NOMO-1 treated with dmso at 0.1 percent for 144 hours (cell line): ENCODE data around the gene NAPA.
"Not testable (repeated sequence)": the region's sequence is repeated elsewhere in the genome, so short reads cannot be mapped to it uniquely, and the experiment has no call there.

Experiments
- DNase-seq: peaks from one replicate; lab custom pipeline; 2025; ENCODE audit not compliant: unreplicated experiment; lab: John Stamatoyannopoulos, UW

NAPA gene

DNA sequence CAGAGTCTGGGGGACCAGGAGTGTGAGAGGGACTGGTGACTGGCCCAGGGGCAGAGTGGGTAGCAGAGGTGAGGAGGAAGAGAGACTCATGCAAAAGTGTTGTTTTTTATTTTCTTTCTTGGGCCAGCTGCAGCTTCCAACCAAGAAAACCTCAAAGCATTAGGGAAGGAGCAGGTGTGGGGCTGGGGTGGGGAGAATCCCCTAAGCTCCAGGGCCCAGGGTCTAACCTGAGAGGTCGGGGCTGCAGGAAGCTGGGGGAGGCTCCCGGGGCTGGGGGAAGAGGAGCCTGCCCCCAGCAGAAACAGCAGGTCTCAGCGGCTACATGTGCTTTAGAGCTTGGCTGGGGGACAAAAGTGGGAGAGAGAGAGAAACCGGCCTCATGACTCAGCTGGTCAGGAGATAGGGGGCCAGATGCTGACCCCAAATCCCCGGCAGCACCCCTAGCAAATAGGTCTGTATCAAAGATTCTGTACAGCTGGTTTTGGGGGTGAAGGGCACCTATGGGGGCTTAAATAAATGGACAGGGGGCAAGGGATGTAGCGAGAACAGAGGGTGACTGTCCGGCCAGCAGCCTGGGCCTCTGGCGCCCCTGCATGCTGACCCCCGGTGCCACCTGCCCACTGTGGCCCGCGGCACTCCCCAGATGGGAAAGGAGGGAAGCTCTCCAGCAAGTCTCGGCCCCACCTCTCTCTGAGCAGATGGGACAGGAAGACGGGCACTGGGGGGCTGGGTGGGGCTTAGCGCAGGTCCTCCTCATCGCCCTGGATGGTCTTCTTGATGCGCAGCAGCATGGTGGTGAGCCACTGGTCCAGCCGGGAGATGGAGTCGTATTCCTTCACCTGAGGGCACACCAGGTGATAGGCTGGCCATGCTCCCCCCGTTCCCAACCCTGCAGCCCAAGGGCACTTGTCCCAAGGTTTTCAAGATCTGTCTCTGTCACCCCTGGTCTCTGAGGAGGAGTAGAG is 27.0 kb downstream of the NAPA start:
- DNase-seq = no peak

DNA sequence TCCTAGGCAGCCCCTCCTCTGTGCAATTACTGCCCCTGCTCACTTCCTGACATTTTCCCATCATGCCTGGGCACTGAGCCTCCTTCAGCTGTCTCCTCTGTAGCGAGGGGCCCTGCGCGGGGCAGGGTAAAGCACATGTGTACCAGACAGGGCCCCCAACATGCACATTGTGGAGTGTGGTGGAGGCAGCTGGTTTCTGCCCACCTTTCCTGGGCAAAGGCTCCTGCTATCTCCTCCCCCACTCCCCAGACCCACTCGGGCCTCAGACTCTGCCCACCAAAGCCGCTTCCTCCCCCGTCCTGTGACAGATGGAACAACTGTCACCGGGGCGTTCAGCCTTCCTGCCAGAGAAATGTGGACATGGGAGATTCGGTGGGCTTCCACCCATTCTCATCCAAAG is 28.0 kb downstream of the NAPA start:
- no peak for DNase-seq

DNA sequence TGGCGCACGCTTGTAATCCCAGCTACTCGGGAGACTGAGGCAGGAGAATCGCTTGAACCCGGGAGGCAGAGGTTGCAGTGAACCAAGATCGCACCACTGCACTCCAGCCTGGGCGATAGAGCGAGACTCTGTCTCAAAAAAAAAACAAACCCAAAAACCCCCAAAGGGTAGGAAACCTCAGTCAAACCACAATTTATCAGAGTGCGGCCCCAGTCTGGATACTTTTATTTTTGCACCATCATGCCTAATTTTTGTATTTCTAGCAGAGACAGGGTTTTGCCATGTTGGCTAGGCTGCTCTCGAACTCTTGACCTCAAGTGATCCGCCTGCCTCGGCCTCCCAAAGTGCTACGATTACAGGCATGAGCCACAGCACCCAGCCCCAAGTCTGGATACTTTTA is 28.6 kb downstream of the NAPA start:
- DNase-seq = not testable (repeated sequence)

DNA sequence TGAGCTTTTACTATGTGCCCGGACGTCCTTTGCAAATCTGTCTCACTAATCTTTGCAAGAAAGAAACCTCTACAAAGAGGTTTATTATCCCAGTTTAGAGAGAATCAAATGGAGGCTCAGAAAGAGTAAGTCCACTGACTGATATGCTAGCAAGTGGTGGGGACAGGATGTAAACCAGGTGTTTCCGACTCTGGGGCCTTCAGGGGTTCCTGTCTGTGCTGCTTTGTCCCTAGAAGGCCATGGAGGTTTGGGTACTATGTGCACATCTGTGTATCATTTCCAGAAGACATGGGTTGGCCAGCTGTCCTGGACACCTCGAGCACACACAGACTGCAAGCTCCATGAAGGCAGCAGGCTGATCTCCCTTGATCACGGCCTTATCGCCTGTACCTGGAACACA is 29.7 kb downstream of the NAPA start:
- no peak for DNase-seq

DNA sequence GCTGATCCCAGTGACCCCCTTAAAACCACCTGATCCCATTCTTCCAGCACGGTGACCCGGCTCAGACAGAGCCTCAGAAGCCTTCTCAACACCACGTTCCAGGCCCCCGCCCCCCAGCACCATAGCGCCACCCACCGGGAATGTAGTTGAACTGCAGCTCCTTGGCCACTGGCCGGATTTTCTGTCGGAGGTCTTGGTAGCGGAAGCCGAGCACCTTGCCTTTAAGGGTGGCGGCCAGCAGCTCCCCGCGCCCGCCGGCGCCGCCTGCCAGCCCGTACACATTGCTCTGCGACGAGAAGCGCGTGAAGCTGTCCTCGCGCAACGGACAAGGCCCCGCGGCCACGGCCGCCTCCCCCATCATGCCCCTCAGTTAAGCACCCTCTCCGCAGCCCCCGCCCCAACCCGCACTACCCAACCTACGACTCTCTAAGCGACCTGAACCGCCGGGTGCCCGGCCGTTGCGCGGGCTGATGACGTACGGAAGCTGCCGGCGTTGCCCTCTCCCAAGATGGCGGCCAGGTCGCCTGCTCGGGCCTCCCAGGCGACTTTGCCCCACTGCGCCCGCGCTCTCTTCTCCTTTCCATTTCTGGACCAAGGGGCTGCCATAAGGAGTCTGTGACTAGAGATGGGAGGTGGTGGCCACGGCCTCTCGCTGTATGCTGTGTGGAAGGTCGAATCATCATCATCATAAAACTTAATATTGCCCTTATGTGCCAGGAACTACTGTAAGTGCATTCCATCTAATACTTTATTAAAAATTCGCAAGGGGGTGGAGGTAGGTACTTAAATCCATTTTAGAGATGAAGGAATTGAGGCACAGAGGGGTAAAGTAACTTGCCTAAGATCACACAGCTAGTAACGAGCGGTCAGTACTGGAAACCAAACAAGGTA is 30.8 kb downstream of the NAPA start, which contains the start of gene KPTN:
Gene KPTN (minus strand): TSS at position 420 of the 891 bp plus-strand sequence. CDS start 59 bp downstream, at position 361.
- DNase-seq = peak; percentile 89

DNA sequence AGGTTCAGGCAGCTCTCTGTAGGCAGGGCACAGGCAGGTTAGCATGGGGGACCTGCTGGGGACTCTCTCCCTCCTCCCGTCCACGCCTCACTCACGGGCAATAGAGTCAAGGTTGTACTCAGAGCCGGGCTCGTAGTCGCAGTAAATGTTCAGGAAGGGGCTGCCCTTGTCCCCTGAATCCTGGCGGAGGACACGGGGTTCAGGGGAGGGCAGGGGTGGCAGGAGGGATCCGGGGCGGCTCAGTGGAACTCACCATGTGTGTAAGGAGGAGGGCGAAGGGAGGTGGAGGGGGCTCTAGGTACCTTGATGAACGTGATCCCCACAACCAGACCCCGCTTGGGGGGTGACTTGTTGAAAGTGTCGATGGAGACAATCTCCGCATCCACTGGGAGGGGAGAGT is 31.7 kb downstream of the NAPA start:
- DNase-seq = no peak

DNA sequence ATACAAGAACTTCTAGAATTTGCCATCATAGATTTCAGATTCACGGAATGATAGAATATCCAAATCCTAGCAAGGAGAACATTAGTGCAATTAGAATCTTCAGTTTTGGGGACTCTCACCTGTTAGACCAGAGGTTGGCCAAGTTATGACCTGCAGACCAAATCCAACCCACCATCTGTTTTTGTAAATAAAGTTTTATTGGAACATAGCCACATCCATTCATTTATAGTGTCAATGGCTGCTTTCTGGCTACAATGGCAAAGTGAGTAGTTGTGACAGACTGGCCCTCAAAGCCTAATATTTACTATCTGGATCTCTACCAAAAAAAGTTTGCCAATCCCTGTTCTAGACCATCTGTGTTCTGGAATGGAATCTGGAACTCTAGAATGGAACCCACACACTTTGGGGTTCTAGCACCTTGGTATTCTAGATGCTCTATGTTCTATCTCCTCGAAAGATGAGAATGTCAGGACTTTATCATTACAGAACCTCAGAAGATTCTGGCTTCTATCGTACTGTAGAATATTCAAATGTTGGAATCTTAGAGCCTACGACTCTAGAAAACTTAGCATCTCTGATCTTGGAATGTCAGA is 33.3 kb downstream of the NAPA start:
- DNase-seq = no peak

DNA sequence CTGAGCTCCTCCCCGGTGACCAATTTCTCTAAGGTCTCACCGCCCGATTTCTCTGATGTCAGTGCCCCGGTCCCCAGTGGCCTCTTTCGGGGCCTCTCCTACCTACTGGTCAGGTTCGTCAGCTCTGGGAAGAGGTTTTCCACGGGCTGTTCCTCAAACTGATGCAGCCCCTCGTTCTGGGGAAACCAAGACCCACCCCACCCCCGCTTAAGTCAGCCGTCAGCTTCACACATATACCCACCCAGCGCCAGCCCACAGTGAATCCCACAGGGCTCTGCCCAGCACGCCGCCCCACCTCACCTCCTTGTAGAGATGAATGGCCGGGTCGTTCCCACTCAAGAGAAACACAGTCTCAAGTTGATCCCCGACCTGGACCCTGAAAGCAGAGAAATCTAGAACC is 34.2 kb downstream of the NAPA start:
- no peak for DNase-seq

DNA sequence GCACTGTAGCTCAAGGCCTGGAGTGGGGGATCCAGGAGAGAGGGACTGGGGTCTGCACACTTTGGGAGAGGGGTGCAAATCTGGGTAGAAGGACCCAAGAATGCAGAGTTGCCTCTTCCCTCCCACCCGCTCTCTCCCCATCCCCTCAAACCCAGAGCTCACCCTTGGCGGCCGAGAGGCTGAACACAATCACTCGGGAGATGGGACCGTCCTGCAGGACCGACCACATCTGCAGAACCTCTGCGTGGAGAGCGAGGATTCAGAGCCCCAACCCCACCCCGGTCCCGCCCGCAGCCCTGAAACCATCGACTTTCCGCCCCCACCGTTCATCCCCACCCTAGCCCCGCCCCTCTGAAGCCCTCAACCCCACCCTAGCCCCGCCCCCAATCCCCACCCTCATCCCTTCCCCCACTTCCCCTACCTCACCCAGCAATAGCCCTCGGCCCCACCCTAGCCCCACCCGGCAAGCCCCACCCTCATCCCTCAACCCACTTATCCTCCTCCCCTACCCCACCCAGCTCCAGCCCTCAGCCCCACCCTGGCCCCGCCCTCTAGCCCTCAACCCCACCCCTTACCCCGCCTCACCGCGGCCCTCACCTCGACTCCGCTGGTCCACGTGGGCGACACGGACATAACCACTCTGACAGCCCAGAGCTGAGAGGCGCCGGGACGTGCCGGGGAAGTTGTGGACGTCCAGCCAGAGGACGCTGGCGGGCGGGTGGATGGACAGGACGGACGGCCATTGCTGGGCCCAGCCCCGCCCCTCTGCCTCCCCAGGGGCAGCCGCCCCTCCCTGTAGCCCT is 35.0 kb downstream of the NAPA start:
- DNase-seq = no peak

DNA sequence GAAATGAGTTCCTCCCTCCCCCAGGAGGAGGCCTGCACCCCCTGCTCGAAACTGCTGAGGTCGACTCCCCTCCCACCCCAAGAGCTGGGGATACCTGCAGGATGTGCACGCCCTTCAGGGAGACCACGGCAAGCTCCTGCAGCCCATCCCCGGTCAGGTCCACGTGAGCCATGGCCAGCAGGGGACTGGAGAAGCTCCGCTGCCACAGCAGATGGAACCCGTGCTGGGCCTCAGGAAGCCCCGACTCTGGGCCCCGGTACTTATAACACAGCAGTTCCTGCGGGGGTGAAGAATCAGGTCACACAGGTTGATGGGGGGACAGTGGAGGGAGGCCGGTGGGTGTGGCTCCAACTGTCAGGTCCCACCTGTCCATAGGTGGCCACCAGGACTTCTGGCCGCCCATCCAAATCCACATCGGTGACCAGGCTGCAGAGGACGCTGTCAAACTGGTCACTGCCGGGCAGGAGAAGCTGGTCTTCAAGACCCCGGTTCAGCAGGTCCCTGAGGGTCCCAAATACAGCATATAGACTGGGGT is 38.4 kb downstream of the NAPA start:
- DNase-seq = no peak

DNA sequence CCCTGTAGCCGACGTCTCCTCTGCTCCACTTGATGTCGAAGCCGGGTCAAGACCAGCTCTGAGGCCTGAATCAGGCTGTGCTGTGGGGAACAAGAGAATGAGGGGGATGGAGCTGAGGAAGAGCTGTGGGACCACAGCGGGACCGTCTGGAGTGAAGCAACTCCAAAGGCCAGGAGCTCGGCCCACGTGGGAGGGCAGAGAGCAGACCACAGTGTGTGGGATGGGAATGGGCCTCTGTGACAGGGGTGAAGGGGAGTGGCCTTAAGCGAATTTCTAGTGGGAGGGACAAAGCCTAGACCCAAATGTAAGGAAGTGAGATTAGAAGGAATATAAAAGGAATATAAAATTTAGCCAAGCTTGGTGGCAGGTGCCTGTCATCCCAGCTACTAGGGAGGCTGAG is 39.4 kb downstream of the NAPA start:
- DNase-seq = no peak

DNA sequence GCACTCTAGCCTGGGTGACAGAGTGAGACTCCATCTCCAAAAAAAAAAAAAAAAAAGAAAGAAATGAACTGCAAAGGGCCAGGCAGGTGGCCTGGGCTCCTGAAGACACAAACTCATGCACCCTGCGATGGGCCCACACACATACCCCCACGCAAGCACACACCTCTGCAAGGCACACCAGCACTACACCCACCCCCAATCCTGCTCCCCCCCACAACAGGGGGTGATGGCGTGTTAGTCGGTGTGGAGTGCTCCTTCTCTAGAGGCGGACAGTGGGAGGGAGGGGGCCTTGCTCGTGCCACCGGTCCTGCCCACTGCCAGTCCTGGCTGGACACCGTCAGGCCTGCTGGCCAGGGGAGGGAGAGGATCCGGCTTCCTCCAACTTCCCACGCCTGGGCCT is 41.5 kb downstream of the NAPA start:
- no peak for DNase-seq

DNA sequence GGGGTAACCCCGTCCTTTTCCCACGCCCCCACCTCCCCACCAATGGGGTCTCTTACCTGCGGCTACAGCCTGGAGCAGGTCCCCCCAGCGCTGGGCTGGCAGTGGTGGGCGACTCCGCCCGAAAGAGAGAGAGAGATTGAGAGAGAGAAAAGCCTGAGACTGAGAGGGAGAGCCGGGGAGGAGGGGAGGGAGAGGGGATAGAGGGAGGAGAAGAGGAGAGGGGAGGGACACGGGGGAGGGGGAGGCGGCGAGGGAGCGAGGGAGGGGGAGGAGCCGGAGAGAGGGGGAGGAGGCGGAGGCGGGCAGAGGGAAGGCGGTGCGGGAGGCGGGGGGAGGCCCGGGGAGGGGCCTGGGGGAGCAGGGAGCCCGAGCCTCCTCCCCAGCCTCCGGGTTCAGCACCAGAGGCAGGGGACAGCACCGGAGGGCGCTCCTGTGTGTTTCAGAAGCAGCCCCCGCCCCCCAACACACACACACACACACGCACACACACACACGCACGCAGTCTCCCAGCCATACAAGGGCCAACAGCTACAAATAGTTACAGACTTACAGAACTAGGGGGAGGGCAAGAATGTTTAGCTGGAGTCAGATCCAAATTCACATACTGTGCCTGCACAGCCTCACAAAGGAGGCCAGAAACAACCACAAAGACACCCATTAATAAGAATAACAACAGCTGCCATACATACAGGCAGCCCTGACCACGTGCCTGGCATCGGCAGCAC is 43.0 kb downstream of the NAPA start, which contains the start of gene SLC8A2:
Gene SLC8A2 (minus strand): TSS at position 161 of the 725 bp plus-strand sequence. CDS start 5,490 bp downstream, outside the sequence.
- no peak for DNase-seq

DNA sequence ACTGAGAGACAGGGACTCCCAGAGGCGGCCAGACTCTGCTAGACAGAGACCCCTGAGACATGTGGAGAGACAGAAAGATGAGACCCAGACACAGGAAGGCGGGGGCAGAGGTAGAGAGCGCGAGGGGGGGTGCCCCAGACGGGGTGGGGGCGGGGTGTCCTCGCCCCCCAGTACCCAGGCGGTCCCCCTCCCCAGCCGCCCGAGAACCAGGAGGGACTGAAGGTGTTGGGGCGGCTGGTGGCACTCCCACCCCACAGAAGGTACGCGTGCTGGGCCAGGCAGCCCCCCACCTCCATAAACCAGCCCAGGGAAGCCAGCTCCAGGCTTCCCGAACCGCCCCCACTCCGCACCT is 43.5 kb downstream of the NAPA start:
- DNase-seq = no peak

DNA sequence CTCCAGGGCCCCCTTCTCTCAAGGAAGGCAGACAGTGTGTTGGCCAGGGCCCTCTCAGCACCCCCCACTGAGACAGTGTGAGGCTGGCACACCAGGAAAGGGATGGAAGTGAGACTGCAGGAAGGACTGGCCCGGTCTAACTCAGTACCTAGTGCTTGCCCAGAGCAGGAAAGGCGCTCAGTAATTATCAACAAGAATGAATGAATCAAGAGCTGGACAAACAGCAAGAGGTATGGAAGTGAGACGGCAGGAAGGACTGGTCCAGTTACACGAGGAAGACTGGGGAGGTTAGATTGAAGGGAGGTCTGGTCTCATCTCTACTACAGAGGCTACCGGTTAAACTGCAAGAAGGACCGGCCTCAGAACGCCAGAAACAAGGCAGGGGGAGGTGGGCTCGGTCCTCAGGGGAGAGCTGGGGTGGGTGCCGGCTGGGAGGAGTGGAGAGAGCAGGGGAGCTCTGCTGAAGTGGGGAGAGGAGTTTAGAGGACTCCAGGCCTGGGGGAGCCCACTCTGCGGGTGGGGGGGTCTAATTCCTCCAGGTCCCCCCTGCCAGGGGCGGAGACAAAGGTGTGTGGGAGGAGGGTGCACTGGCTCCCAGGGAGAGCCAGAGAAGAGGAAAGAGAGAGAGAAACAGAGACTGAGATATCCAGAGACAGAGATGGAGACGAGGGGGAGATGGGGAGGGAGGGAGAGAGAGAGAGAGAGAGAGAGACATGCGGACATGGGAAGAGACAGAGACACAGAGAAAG is 44.2 kb downstream of the NAPA start:
- DNase-seq = no peak

DNA sequence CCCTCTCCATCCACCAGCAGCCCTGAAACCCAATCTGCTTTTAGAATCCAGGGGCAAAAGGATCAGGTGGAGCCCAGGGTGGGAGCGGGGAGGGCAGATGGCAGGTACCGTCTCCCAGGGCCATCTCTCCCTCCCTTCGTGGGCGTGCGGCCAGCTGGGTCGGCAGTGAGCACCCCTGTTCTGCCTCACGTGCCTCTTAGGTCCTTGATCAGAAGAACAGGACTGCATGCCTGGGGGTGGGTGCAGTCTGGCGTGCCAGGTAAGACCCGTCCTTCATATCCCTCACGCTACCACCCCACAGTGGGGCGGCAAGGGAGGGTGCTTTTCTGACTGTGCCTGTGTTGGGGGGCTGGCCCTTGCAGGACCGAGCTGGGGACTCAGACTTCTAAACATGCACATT is 45.1 kb downstream of the NAPA start:
- DNase-seq = no peak

DNA sequence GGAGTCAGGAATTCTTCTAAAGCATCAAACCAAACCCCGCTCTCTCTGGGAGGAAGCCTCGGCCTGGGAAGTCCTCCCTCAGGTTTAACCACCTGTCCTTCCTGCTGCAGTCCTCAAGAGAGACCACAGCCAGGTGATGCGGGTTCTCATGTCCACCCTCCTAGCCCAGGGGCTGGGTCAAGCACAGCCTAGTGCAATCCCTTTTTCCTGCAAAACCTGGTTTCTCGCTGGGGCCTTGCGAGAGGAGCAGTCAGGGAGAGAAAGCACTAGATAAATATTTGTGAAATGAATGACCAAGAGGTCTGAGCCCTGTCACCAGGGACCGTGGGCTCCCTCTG is 45.5 kb downstream of the NAPA start:
- no peak for DNase-seq

DNA sequence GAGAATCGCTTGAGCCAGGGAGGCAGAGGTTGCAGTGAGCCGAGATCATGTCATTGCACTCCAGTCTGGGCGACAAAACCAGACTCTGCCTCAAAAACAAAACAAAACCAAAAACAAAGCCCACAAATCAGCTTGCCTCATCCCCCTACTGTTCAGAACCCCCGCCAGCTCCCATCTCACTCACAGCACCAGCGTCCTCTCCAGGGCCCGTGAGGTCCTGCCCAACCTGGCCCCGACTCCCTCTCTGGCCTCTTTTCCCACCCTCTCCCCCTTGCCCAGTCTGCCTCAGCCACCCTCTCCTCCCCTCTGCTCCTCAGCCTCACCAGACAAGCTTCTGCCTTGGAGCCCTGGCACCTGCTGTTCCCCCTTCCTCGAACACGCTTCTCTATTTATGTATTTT is 46.9 kb downstream of the NAPA start:
- no peak for DNase-seq

DNA sequence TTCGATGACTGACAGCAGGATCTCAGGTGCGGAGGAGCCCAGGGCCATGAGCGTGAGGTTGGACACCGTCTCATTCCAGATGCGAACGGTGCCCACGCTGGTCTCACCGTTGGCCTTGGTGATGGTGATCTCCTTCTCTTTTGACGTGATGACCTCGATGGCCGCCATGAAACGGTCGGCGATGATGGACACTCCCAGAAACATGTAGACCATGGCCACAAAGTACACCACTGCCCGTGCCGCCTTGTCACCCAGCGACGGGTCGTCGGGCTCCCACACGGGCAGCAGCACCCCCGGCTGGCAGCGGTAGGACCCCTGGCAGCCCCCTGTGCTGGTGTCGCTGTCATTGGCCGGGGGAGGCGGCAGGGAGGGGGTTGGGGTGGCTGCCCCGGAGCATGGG is 48.9 kb downstream of the NAPA start:
- DNase-seq = no peak
